ENCODE measurements around the gene FAAP20. TPM values are rescaled to one million over a fixed set of nuclear protein-coding genes. Genes with fewer than 3 reads are reported as not detected.

The FAAP20 gene
- total and polyA plus RNA-seq, 2 experiments from 2014 or later = 79.1 to 167 TPM

- no peaks in the 10 kb centered on the region for H3K9me3 Mint-ChIP-seq
- H3K4me3 Mint-ChIP-seq = peak overlapping the region; percentile 58; the same call in 2 of the 3 replicates
- TF ChIP-seq CREB1 (CRISPR knock-in tag; IDR thresholded peaks at IDR 0.05; ENCODE audit: low read depth) (no peak), REST (IDR thresholded peaks at IDR 0.05; ENCODE audit: unreplicated experiment) (no peak), ZNF114 (CRISPR knock-in tag; IDR thresholded peaks at IDR 0.05) (no peak), CTCF (conservative IDR thresholded peaks at IDR 0.05; ENCODE audit: low read depth in 2 of 2) (no peak), ZNF462 (CRISPR knock-in tag; IDR thresholded peaks at IDR 0.05) (no peak), ZNF331 (CRISPR knock-in tag; IDR thresholded peaks at IDR 0.05; ENCODE audit: low read depth) (no peak), ETS1 (IDR thresholded peaks at IDR 0.05) (no peak), EZH2phosphoT487 (IDR thresholded peaks at IDR 0.05; ENCODE audit: unreplicated experiment) (no peak), NANOG (IDR thresholded peaks at IDR 0.05; ENCODE audit: borderline replicate concordance) (no peak), STAT1 (IDR thresholded peaks at IDR 0.05; ENCODE audit: unreplicated experiment) (no peak), JUNB (IDR thresholded peaks at IDR 0.05; ENCODE audit: unreplicated experiment) (no peak), EZH2 (IDR thresholded peaks at IDR 0.05; ENCODE audit: low read depth, unreplicated experiment) (no peak), POLR2AphosphoS5 (IDR thresholded peaks at IDR 0.05; ENCODE audit: low read depth) (no peak)
- Histone ChIP-seq H2AFZ (no peak overlapping the region; the same call in 1 of the 2 replicates), H3F3A (replicated peaks; ENCODE audit: low read depth) (peaks cover 11% of the 10 kb centered on the region; the same call in 1 of the 2 replicates), H3K4me2 (peak overlapping the region; percentile 83), H3K9me2 (ENCODE audit: insufficient read depth) (no peaks in the 10 kb centered on the region), H3K4me3 (no peak overlapping the region), H3K27ac (ENCODE audit: low read depth) (peak overlapping the region; percentile 97; the same call in 1 of the 2 replicates), H4K20me1 (replicated peaks; ENCODE audit: insufficient read depth) (no peaks in the 10 kb centered on the region), H3K27me3 (ENCODE audit: insufficient read depth) (no peaks in the 10 kb centered on the region), H3K4me1 (ENCODE audit: insufficient read depth) (peaks cover 13% of the 10 kb centered on the region), H3K79me2 (replicated peaks; ENCODE audit: insufficient read depth) (no peaks in the 10 kb centered on the region), H3K36me3 (ENCODE audit: insufficient read depth) (no peaks in the 10 kb centered on the region)
- H3K4me1 Mint-ChIP-seq = peaks cover 13% of the 10 kb centered on the region
- H3K36me3 Mint-ChIP-seq (ENCODE audit: low read depth) = no peaks in the 10 kb centered on the region
- ATAC-seq (no peak), DNase-seq (ENCODE audit: low spot score) (no peak)
- peaks cover 7% of the 10 kb centered on the region for H3K27me3 Mint-ChIP-seq (ENCODE audit: insufficient read depth, low read depth, poor library complexity)
- no peak overlapping the region; the same call in 1 of the 2 replicates for H3K27ac Mint-ChIP-seq
Measured at GRCh38 chr1:2213576-2214505, 19.3 kb upstream of the FAAP20 start.
